Measurements from ENCODE around the gene CYFIP2.

CYFIP2 gene

GRCh38 chr5:157362502-157362901 lies 96.6 kb downstream of the CYFIP2 start:
- DNase-seq: no peak

DNA sequence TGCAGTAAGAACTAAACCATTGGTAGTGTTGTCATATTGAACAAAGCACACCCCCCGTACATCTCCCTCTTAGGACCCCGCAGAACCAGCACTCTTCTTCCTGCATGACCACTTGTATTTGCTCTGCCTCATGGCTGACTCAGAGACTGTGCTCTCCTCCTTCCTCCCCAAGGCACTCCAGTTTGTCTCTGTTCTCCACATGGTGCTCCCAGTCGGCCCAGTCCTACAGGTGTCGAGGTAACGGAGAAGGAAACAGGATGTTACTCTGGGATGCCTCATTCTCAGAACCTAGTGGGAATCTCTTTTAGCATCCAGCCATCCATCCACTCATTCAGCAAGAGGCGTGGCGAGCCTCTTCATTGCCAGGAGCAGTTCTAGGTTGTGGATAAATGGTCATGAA lies 97.1 kb downstream of the CYFIP2 start:
- DNase-seq: no peak

DNA sequence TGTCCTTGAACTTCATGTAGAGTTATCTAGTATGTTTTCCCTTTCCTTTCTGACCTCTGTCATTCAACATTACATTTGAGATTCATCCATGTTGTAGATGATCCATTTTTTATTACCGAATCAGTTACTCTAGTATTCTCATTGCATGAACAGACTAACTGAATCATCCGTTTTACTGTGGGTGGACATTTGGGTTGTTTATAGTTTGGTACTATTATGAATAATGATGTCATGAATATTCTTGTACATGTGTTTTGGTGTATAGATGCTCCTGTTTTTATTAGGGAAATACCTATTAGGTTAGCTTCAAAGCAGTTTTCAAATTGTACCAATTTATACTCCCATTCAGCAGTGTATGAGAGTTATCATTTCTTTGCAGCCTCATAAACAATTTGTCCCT lies 99.8 kb downstream of the CYFIP2 start:
- DNase-seq: no peak

DNA sequence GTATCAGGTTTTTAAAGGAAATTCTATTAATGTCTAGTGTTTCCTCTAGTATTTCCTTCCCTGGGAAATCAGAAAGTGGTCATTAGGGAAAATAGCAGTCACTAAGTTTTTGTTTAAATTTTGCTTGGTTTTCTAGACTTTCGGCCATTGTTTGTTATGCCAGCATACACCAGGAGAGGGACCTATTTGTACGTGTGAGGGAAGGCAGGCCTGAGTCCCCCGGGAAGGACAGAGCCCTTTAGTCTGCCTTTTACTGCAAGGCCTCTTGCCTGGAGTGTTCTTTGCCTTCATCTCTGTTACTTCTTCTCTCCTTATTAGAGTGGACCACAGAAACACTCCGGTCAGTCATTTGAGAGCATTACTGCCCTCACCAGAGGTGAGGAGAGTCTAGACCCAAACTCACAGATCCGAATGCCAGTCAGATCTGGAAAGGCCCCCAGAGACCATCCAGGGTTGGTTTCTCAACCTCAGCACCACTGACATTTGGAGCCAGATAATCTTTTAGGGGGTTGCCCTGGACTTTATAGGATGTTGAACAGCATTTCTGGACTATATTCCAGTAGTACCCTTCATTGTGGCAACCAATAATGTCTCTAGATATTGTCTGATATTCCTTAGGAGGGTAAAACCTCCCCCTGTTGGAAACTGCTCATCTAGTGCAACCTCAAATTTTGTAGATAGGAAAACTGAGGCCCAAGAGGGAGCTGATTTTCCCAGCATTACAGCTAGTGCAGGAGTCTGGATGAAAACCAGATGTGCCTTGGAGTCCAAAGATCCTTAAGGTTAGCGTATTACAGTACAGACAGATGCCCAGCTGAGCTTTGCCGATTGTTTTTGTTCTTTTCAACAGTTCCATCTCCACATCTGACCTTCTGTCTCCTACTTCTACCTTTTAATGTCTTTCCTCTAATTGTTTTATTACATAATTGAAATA lies 101.1 kb downstream of the CYFIP2 start:
- no peak for DNase-seq

- DNase-seq: no peak
Measured at GRCh38 chr5:157369507-157369906, 103.6 kb downstream of the CYFIP2 start.

DNA sequence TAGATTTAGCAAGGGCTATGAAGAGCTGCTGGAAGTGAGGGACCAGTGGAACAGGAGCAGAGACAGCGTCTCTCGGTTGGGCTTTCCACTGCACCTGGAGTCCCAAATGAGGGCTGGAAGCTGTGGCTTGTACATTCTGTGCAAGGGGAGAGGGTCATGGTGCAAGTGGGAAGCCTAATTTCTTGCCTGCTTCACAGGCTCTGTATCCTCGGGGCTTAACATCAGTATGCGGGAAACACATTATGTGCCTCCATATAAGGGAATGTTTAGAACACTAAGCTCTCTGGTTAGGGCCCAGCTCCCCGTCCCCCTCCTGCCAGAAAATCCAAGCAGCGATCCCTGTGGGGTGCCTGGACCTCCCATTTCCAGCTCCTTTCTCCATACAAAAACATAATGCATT lies 105.0 kb downstream of the CYFIP2 start:
- no peak for DNase-seq

- DNase-seq: no peak
Measured at GRCh38 chr5:157371655-157372471, 105.9 kb downstream of the CYFIP2 start.

DNA sequence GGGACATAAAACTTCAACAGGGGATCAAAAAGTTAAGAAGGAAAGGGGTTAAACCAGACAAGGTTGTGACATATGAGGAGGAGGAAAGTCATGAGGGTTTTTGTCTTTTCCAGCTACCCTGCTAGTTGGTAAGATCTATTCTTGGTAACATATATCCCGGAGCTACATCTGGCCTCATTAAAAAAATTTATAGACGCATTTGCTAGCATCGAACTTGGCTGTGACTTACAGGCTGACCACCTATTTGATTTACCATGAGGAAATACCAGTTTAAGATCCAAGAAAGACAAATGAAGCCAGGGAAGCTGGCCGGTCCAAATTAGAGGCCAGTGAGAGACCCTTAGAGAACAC lies 106.5 kb downstream of the CYFIP2 start:
- DNase-seq: no peak

DNA sequence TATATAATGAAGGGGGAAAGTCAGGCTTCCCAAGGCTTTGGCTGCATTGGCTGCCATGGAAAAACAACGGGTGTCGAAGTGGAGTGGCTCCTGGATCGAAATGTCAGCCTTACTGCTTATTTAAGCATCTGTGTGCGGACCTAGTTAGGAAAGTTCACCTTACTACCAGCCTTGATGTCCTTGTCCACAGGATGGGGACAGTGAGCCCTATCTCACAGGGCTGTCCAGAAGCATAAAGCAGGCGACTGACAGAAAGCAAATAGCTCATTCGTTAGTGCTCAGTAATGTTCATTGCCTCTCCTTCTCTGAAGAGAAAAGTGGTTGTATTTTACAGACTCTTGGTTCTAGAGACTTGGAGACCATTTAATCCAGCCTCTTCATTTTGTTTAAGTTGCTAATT lies 112.6 kb downstream of the CYFIP2 start:
- DNase-seq: no peak

DNA sequence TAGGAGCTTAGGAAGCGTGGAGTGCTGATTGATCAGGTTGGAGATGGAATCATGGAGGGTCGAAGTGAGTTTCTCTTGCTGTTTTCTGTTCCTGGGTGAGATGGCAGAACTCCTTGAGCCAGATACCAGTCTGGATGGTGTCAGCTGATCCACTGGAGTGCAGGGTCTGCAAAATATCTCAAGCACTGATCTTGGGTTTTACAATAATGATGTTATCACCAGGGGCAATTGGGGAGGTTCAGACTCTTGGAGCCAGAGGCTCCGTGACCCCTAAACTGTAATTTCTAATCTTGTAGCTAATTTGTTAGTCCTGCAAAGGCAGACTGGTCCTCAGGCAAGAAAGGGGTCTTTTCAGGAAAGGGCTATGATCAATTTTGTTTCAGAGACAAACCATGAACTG lies 114.1 kb downstream of the CYFIP2 start:
- no peak for DNase-seq

- no peak for DNase-seq
Measured at GRCh38 chr5:157381746-157382145, 115.8 kb downstream of the CYFIP2 start.

GRCh38 chr5:157382996-157383800 lies 117.3 kb downstream of the CYFIP2 start:
- no peak for DNase-seq

DNA sequence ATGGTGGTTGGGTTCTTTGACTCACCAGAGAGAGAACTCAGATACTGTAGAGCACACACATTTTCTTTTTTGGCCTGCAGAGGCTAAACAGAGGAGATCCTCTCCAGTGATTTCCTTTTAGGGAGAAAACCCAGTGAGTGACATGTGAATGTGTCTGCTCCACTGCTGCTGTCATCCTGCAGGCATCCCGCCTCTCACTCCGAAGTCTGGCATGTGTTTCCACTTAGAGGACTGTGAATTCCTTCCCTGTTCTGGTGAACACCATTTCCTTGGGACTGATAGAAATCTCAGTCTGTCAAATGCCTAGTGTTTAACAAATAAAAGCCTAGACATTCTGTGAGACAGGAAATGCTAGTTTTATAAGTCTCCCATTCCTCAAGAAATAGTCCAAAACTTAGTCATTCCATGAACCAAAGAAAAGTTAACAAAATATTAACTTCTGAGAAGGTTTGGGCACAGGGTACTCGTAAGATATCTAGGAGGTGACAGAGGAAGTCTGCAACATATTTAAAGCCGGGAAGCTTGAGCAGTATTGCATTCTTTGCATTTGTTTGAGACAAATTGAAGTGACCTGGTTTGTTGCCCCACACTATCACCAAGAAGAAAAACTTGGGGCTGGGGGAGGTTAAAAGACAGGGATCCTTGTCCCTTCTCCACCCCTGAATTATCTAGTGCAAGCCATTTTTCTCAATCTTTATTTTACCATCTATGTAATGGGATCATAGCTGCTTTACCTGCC lies 119.2 kb downstream of the CYFIP2 start:
- no peak for DNase-seq

DNA sequence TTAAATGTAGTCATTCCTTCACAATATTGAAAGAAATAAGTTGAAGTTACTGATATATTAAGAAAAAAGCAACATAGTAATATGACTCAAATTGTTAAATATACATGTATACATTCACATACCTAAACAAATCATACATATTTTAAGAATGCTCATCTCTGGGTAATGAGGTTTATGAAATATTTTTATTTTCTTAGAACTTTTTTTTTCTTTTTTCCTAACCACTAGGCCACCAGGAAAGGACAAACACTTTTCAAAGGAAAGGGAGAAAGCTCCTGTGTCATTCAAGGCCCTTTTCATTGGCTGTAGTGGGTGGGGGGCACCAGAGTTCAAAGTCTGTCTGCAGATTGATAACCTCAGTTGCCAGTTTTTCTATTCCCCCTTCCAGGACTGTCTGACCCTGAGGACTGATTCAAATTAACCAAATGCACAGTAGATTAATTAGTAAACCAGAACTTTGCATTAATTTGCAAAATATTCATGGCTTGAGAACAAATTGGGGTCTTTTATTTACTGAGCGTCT lies 121.2 kb downstream of the CYFIP2 start:
- DNase-seq: no peak

DNA sequence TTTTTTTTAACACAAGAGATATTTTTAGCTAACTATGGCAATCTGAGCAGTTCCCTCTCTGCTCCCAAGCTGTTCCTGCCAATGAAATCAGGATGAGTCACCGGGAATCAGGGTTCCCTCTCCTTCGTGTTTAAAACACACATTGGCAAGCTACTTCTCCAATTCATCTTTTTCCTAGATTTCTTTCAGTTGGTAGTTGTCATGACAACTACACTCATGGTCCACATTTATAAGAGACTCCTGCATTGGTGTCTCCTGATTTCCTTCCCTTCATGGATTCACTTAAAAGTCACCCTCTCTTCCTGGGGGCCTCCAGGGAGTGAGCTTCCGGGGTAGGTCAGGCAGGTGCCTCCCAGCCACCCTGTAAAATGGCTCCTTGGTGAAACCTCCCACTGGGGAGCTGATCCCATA lies 121.8 kb downstream of the CYFIP2 start:
- peak; percentile 18 for DNase-seq

DNA sequence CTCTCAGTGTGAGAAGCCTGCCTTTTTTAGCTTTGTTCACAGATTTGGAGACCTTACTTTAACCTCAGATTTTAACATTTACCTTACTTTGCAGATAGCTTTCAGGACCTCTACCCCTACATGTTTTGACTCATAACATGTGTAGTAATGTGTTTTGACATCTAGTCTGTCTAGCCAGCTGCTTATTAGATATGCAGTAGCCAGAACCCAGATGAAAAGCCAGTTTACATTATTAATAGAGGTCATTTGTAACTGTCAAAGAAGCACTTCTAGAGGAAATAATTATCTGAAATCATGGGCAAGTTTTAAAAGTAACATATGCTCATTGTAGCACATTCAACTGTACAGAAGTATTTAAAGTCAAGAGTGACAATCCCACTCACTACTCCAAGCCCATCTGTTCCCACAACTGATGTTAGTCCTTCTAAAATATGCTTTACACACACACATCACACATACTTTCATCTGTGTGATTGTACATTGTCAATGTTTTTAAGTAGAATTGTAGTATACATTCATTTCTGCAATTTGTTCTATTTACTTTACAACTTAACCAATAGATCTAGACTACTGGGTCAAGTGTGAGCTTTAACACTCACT lies 122.3 kb downstream of the CYFIP2 start:
- no peak for DNase-seq

GRCh38 chr5:157389103-157389502 lies 123.2 kb downstream of the CYFIP2 start:
- no peak for DNase-seq

- no peak for DNase-seq
Measured at GRCh38 chr5:157390133-157390532, 124.2 kb downstream of the CYFIP2 start.

DNA sequence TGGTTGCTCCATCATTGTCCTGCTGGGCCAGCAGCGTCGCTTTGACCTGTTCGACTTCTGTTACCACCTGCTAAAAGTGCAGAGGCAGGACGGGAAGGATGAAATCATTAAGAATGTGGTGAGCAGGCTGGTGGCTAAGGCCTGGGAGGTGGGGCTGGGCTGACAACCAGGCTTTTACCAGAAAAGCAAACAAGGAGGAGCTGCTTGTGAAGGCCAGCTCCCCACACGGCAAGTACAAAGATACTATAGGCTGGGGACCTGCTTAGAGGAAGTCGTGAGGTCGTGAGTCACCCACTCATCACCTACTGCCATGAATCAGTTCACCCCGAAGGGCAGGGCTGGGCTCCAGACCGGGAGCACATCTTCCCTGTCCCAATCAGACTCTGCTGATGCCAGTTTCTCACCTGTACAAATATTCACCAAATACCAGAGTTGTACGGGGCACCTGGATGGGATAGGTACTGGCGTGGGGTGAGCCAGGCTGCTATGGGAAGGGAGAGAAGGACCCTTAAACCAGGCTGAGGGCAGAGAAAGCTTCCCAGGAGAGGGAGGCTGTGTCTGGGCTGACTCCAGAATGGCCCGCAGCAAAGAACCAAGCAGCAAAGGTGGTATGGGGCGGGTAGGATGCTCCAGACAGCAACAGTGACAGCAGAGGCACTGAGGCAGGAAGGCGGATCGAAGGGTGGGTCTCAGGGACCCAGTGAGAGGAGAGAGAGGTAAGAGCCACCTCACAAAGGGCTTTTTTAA lies 124.8 kb downstream of the CYFIP2 start:
- DNase-seq: no peak

DNA sequence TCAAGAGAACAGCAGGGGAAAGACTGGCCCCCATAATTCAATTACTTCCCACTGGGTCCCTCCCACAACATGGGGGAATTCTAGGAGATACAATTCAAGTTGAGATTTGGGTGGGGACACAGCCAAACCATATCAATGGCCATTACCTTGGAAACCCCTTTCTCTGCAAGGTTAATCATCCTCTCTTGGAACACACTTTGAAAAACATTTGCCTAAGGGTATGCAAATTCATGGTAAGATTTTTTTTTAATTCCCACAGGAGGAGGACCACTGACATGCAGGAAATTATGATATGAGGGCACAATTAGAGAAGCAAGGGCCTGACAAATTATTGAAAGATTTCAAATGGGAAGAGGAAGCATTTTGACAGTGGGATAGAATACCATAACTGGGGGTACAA lies 132.4 kb downstream of the CYFIP2 start:
- no peak for DNase-seq

Measured in suppressor macrophage treated with lipopolysaccharide for 4 hours (primary cell).